ENCODE results near the gene MYO16.

DNA sequence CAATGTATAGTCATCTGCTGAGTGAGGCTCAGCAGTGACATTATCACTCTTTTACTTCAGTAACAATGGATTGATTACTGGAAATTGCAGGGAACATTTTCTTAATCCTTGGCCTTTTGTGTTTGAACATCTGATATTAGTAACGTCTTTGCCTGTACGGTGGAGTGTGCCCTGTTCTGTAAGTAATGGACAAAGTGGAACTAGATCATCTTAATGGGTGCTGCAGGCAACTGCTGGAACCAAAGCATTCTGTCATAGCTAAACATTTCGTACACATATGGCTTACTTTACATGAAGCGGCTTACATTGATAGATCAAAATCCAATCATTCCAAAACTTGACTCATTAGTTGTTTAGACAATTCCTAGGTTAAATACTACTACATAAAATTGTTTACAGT is 114.1 kb downstream of the MYO16 start:
- TF ChIP-seq MYNN (tag by site-specific recombination; IDR thresholded peaks at IDR 0.05; ENCODE audit: borderline replicate concordance) (no peak), RBAK (tag by site-specific recombination; IDR thresholded peaks at IDR 0.05) (no peak), ZNF561 (tag by site-specific recombination; IDR thresholded peaks at IDR 0.05; ENCODE audit: borderline replicate concordance) (no peak)
- TF ChIP-seq, protein P1, sequence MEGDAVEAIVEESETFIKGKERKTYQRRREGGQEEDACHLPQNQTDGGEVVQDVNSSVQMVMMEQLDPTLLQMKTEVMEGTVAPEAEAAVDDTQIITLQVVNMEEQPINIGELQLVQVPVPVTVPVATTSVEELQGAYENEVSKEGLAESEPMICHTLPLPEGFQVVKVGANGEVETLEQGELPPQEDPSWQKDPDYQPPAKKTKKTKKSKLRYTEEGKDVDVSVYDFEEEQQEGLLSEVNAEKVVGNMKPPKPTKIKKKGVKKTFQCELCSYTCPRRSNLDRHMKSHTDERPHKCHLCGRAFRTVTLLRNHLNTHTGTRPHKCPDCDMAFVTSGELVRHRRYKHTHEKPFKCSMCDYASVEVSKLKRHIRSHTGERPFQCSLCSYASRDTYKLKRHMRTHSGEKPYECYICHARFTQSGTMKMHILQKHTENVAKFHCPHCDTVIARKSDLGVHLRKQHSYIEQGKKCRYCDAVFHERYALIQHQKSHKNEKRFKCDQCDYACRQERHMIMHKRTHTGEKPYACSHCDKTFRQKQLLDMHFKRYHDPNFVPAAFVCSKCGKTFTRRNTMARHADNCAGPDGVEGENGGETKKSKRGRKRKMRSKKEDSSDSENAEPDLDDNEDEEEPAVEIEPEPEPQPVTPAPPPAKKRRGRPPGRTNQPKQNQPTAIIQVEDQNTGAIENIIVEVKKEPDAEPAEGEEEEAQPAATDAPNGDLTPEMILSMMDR (tag by site-specific recombination; IDR thresholded peaks at IDR 0.05): no peak
- TF ChIP-seq, protein P2, sequence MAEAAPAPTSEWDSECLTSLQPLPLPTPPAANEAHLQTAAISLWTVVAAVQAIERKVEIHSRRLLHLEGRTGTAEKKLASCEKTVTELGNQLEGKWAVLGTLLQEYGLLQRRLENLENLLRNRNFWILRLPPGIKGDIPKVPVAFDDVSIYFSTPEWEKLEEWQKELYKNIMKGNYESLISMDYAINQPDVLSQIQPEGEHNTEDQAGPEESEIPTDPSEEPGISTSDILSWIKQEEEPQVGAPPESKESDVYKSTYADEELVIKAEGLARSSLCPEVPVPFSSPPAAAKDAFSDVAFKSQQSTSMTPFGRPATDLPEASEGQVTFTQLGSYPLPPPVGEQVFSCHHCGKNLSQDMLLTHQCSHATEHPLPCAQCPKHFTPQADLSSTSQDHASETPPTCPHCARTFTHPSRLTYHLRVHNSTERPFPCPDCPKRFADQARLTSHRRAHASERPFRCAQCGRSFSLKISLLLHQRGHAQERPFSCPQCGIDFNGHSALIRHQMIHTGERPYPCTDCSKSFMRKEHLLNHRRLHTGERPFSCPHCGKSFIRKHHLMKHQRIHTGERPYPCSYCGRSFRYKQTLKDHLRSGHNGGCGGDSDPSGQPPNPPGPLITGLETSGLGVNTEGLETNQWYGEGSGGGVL (tag by site-specific recombination; IDR thresholded peaks at IDR 0.05): no peak
- TF ChIP-seq, protein P3, sequence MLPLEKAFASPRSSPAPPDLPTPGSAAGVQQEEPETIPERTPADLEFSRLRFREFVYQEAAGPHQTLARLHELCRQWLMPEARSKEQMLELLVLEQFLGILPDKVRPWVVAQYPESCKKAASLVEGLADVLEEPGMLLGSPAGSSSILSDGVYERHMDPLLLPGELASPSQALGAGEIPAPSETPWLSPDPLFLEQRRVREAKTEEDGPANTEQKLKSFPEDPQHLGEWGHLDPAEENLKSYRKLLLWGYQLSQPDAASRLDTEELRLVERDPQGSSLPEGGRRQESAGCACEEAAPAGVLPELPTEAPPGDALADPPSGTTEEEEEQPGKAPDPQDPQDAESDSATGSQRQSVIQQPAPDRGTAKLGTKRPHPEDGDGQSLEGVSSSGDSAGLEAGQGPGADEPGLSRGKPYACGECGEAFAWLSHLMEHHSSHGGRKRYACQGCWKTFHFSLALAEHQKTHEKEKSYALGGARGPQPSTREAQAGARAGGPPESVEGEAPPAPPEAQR (tag by site-specific recombination; IDR thresholded peaks at IDR 0.05): no peak

All from HEK293 (cell line).